Activated T-helper 1 cell treated with anti-CD3 and anti-CD28 coated beads, Interleukin-12 subunit alpha, Interleukin-12 subunit beta, Interleukin-2, Interleukin-4 antibody, amounts not matched to agents 30 ng/mL and 10 ng/mL and 1 ng/mL, durations not matched to agents 14 hours and 24 hours and 36 hours (primary cell): ENCODE measurements around the gene RBM19. TPM values are rescaled to one million over a fixed set of nuclear protein-coding genes. Genes with fewer than 3 reads are reported as not detected.

Source experiments
- DNase-seq: peaks from one replicate; pipeline ENCODE4 v3.0.0; 2021; ENCODE audit warnings: low spot score
- H3K27ac Mint-ChIP-seq: one replicate; pipeline ENCODE4 v1.8.0; 2021; ENCODE audit warnings: mild to moderate bottlenecking, mixed read lengths
- H3K27me3 Mint-ChIP-seq: one replicate; pipeline ENCODE4 v1.8.0; 2022; ENCODE audit warnings: mild to moderate bottlenecking, moderate library complexity, mixed read lengths; ENCODE audit not compliant: insufficient read depth
- H3K36me3 Mint-ChIP-seq: one replicate; pipeline ENCODE4 v1.8.0; 2021; ENCODE audit warnings: low read depth, mixed read lengths
- H3K4me1 Mint-ChIP-seq: one replicate; pipeline ENCODE4 v1.8.0; 2021; ENCODE audit warnings: low read depth, mixed read lengths
- H3K4me3 Mint-ChIP-seq: one replicate; pipeline ENCODE4 v1.8.0; 2021; ENCODE audit warnings: mild to moderate bottlenecking, moderate library complexity, mixed read lengths
- H3K9me3 Mint-ChIP-seq: one replicate; pipeline ENCODE4 v1.8.0; 2021; ENCODE audit warnings: mixed read lengths
- intact Hi-C: fragments of 100-400 bp; cut with micrococcal nuclease; formaldehyde crosslinking; loops from one replicate; pipeline ENCODE4 v1.15.1; 2024
- total RNA-seq: library from RNA; stranded (reverse); gene quantifications from 2 replicates; pipeline ENCODE4 v1.2.3, GENCODE V29; 2022

Gene RBM19
- total RNA-seq, 1 donor from 2014 or later, result 102 TPM

DNA sequence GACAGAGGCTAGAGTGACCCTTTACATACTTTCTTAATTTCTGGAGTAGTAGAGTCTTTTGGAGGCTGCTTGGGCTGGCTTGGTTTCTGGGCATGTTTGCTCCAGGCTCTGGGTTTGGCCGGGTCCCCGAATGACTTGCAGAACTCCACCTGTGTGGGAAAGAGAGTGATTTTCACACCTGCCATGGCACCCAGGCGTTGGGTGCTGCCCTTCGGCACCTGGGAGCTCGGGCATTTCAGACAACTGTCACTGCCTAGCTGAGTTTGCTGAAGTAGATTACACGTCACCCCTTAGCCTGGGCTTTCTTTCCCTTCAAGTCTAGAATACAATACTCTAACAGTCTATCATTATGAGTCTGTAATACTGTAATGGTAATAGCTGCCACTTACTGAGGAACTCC, 6.1 kb downstream of the RBM19 start:
- Mint-ChIP-seq H3K27ac (peak overlapping the region; percentile 84), H3K4me1 (peaks cover 40% of the 10 kb centered on the region), H3K36me3 (peaks cover 68% of the 10 kb centered on the region)

DNA sequence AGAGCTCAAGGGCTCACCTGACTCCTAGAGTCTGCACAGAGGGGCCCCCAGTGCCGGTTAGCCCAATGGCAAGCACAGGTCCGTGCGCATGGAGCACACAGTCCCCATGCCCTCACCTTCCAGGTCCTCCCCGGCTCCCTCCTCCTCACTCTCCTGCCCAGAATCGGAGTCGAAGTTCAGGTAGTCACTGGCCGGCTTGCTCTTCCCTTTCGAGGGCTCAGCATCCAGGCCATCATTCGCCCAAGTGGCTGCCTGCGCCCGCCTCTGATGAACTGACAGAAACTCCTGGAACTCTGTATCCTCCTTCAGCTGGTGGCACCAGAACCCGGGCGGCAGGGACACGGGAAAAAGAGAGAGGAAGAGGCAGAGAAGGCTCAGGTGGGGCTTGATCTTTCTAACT, 7.0 kb downstream of the RBM19 start:
- DNase-seq, result no peak
- intact Hi-C loops, result no loop called here
- peaks cover 30% of the 10 kb centered on the region for H3K4me1 Mint-ChIP-seq
- H3K27me3 Mint-ChIP-seq, result no peaks in the 10 kb centered on the region
- H3K27ac Mint-ChIP-seq, result no peak overlapping the region
- H3K4me3 Mint-ChIP-seq, result no peak overlapping the region
- peaks cover 71% of the 10 kb centered on the region for H3K36me3 Mint-ChIP-seq
- H3K9me3 Mint-ChIP-seq, result no peaks in the 10 kb centered on the region

More for the DNA sequence above, 6.1 kb downstream of the RBM19 start:
- Mint-ChIP-seq H3K4me3 (no peak overlapping the region), H3K27me3 (no peaks in the 10 kb centered on the region), H3K9me3 (no peaks in the 10 kb centered on the region)
- no peak for DNase-seq
- intact Hi-C loops, result loop anchor here (10.0 kb wide), 2 partner anchors 775 to 975 kb away; partner anchors contain the start of genes DDX54 and RITA1

DNA sequence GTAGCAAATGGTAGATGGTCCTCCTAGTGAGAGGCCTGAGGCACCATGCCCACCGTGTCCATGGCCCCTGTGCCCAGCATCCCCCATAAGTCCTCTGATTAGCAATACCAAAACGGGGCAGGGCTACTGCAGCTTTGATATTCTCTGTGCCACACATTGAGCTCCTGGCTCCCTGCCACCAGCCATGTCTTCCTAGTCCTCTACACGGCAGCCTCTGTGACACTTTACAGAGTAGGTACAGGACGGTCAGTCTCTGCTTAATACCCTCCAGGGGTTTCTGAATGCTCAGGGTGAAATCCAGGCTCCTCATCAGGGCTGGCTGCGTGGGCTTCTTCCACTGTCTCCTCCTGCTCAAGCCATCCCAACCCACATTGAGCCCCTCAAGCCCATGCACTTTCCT, 8.0 kb downstream of the RBM19 start:
- DNase-seq, result no peak
- Mint-ChIP-seq H3K36me3 (peaks cover 68% of the 10 kb centered on the region), H3K4me3 (no peak overlapping the region), H3K4me1 (peaks cover 20% of the 10 kb centered on the region), H3K9me3 (no peaks in the 10 kb centered on the region), H3K27ac (no peak overlapping the region), H3K27me3 (no peaks in the 10 kb centered on the region)
- intact Hi-C loops, result no loop called here

DNA sequence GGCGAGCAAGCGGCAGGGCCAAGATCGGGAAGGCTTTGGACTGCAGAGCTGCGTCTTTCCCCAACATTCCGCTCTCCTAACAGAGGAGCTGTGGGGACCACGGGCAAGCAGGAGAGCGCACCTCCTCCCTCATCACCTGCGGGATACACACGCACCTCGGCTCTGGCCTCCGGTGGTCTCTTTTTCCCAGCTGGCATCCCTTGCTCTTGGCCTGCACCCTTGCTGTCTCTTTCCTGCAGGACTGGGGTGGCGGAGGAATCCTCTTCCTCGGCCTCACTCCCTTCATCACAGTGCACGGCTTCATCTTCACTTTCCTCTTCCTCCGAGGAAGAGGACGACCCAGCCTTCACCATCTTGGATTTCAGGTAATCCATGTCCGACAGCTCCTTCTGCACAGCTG, 8.5 kb downstream of the RBM19 start:
- intact Hi-C loops, result no loop called here
- Mint-ChIP-seq H3K27me3 (no peaks in the 10 kb centered on the region), H3K4me1 (peaks cover 16% of the 10 kb centered on the region), H3K9me3 (no peaks in the 10 kb centered on the region), H3K4me3 (no peak overlapping the region), H3K27ac (no peak overlapping the region), H3K36me3 (peaks cover 66% of the 10 kb centered on the region)
- no peak for DNase-seq

DNA sequence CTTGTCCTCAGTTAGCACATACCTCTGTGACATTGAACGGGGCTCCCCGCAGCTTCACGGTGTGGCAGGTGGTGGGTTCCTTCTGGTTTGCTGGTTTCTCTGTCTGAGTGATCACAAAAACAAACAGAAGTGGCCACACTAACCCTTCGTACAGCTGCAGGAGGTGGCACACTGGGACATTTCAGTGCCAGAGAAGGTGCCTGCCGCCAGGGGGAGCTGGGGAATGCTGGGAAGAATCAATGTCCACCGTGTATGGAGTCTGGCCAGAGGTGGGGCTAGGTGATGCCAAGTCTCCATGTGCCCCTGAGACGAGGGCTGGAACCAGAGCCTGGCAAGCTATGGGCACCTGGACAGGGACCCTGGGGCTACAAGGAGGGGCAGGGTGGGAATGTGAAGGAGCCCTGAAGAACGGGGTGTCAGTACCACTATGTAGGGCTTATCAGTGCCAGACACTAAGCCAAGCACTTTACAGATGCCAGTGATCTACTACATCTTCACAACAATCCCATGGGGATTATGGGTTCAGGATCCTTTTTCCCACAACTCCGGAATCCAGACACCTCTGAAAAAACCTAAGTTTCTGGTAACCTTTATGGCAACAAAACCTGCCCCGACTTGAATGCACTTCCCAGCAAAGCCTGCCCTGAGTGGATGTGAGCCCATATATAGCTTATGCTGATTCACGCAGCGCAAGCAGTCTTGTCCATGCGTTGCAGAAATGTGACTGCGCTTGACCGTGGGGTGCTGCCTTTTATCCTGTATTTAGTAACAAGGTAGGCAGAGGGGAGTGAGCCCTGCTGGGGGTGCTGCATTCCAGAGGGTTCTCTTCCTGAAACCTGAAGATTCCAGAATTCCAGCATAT, 10.8 kb downstream of the RBM19 start:
- Mint-ChIP-seq H3K4me1 (no peaks in the 10 kb centered on the region), H3K4me3 (no peak overlapping the region), H3K36me3 (peaks cover 51% of the 10 kb centered on the region), H3K9me3 (no peaks in the 10 kb centered on the region), H3K27me3 (no peaks in the 10 kb centered on the region), H3K27ac (no peak overlapping the region)
- intact Hi-C loops, result no loop called here
- DNase-seq, result no peak

DNA sequence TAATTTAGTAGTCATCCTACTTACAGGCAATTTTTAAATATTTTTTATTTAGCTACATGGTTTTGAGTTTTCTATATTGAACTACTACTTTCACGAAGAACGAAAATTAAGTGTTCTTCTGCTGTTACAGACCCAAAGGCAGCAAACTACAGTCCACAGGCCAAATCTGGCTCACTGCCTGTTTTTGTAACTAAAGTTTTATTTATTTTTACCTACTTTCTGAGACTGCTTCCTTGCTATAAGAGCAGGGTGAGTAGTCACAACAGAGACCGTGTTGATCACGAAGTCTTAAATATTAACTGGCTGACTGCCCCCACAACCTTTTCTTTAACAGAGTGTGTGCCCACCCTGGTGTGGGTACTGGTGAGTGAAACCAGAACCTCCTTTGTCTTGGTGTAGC, 11.6 kb downstream of the RBM19 start:
- intact Hi-C loops, result no loop called here
- no peaks in the 10 kb centered on the region for H3K9me3 Mint-ChIP-seq
- no peak for DNase-seq
- H3K27me3 Mint-ChIP-seq, result no peaks in the 10 kb centered on the region
- H3K4me1 Mint-ChIP-seq, result no peaks in the 10 kb centered on the region
- H3K36me3 Mint-ChIP-seq, result peaks cover 47% of the 10 kb centered on the region
- no peak overlapping the region for H3K27ac Mint-ChIP-seq
- H3K4me3 Mint-ChIP-seq, result no peak overlapping the region

DNA sequence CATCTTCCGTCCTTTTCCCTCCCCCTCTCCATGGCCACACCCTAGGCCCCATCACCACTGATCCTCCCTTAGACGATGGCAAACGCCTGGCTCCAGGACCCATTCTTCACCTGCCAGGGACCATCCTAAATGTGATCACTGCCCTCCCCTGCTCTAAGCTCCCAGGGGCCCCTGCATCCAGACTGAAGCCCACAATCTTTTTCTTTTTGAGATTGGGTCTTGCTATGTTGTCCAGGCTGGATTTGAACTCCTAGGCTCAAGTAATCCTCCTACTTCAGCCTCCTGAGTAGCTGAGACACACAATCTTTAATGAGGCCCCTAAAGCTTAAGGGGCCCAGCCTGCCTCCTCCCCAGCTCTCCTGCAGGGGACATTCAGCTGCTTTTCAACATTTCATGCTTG, 15.3 kb downstream of the RBM19 start:
- no peak overlapping the region for H3K27ac Mint-ChIP-seq
- no peaks in the 10 kb centered on the region for H3K4me1 Mint-ChIP-seq
- H3K9me3 Mint-ChIP-seq, result no peaks in the 10 kb centered on the region
- no peak for DNase-seq
- no peaks in the 10 kb centered on the region for H3K27me3 Mint-ChIP-seq
- no peak overlapping the region for H3K4me3 Mint-ChIP-seq
- H3K36me3 Mint-ChIP-seq, result peaks cover 51% of the 10 kb centered on the region
- intact Hi-C loops, result no loop called here

DNA sequence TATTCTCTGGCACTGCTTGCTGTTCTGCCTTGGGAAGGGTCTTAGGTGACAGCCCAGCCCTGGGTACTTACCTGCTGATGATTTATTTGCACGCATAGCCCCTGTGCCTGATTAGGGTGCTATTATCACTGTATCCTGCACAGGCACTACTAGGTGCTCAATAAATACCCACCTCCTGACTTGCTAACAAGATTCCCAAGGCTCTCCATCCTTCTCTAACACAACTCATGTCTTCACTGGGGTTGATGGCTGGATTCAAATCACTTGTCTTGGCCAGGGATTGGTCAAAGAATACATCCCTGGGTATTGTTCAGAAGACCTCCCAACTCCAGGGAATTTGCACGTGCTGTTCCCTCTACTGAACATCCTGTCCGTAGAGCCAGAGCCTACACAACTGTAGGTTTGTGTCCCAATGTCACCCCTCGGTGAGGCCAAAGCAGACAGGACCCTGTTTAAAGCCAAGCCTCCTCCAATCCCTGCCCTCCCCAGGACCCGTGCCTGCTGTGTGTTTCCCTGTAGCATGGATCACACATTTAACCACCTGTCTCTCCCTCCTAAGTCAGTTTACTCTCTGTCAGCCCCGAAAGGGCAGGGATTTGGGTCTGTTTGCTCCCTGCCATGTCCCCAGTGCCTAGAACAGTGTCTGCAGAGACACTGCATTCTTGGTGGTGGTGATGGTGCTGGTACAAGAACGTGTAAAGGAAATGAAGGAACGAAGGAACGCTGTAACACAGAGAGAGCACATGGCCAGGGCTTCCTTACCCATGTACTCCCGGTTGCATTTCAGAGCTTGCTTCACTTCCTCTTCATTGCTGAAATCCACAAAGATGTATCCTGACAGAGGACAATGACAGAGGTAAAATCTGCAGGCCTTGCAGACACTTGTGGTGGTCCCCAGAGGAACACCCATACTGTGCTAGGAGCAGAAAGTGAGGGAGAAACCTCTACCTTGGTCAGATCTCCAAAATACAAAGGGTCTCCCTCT, 16.5 kb downstream of the RBM19 start:
- no peaks in the 10 kb centered on the region for H3K4me1 Mint-ChIP-seq
- H3K27ac Mint-ChIP-seq, result no peak overlapping the region
- no peaks in the 10 kb centered on the region for H3K27me3 Mint-ChIP-seq
- H3K4me3 Mint-ChIP-seq, result no peak overlapping the region
- H3K36me3 Mint-ChIP-seq, result peaks cover 49% of the 10 kb centered on the region
- intact Hi-C loops, result no loop called here
- no peaks in the 10 kb centered on the region for H3K9me3 Mint-ChIP-seq
- no peak for DNase-seq

DNA sequence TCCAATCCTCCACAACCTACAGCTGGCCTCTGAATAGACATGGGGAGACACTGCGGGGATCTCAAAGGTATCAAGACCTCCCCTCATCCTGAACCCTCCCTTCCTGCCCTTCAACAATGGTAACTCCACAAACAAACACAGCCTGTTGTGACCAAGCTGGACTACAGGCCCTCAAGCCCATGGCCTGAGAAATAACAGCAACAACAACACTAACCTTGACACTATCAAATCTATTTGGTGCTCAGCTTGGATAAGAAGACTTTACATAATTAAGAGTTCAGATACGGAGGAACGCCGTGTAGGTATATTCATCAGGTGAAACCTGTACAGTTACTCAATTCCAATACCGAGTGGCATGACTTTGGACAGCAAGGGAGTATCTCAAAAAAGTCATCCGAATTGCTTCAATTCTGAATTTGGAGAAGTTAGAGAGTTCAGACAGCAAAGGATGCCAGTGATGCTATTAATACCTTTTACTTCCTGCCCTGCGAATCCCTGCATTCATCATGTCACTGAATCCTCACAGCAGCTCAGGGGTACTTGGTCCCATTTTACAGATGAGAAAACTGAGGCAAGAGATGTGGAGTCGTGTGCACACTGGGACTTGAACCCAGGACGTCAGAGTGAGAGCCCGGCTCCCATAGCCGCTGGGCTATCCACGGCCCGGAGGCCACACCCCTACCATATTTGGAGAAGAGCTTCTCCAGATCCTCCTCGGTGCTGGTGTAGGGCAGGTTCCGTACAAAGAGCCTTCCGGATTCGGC, 17.8 kb downstream of the RBM19 start:
- intact Hi-C loops, result no loop called here
- Mint-ChIP-seq H3K9me3 (no peaks in the 10 kb centered on the region), H3K4me3 (no peak overlapping the region), H3K27ac (no peak overlapping the region), H3K36me3 (peaks cover 45% of the 10 kb centered on the region), H3K27me3 (no peaks in the 10 kb centered on the region), H3K4me1 (no peaks in the 10 kb centered on the region)
- DNase-seq, result no peak

DNA sequence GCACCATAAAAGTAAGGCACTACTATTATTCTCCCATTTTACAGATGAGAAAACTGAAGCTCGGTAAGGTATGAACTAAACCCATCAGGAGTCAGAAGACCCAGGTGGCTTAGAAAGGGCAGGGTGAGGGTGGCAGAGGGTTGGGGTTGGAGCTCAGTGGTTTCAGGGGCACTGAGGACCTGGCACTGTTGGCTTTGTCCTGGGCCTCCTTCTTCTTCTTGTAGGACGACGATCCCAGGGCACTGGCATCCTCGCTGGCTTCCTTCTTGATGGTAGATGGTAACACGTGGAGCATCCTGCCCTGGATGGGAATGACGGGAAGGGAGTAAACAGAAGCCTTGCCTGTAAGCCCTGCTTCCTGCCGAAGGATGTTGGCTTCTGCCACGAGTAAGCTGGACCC, 19.9 kb downstream of the RBM19 start:
- no peak for DNase-seq
- Mint-ChIP-seq H3K9me3 (no peaks in the 10 kb centered on the region), H3K27me3 (no peaks in the 10 kb centered on the region), H3K4me1 (no peaks in the 10 kb centered on the region), H3K4me3 (no peak overlapping the region), H3K27ac (no peak overlapping the region), H3K36me3 (peaks cover 53% of the 10 kb centered on the region)
- intact Hi-C loops, result no loop called here

DNA sequence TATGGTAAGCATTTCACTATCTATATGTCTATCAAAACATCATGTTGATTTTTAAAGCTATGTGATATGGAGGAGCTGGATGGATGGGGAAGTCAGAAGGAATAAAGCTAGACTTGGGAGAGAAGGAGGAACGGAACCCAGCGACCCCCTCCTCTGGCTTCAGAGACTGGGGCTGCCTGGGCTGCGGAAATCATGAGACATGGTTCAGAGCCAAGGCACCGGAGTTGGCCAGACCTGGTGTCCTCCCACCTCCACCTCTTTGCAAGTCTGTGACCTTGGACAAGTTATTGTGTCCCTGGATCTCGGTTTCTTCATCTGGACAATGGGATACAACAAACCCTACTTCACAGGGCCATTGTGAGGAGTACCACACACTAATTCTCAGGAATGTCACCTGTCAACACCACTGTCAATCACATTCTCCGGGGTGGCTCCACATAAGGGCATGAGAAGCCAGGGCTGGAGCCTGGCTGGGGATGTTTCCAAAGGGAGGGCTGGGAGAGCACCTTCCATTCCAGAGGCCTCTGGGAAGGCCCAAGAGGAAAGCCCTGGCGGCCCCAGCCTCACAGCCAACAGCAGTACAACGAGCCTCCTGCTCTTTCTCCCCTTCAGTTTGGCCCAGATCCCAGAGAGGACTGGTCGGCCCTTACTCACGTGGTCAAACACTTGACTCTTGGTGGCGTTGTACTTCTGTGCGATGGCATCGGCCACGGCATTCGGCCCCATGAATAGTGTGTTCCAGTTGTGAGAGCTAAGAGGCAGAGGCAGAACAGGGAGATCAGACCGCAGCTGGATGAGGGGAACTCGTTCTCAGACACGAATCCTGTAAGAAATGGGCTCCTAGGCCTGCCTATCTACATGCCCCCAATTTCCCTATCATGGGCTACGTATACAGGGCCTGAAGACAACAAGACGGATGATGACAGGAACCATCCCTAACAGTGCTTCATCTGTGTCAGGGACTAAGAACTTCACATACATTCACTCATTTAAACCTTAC, 20.7 kb downstream of the RBM19 start:
- Mint-ChIP-seq H3K27me3 (no peaks in the 10 kb centered on the region), H3K36me3 (peaks cover 57% of the 10 kb centered on the region), H3K9me3 (no peaks in the 10 kb centered on the region), H3K4me3 (no peak overlapping the region), H3K4me1 (no peaks in the 10 kb centered on the region), H3K27ac (no peak overlapping the region)
- no peak for DNase-seq
- intact Hi-C loops, result no loop called here

DNA sequence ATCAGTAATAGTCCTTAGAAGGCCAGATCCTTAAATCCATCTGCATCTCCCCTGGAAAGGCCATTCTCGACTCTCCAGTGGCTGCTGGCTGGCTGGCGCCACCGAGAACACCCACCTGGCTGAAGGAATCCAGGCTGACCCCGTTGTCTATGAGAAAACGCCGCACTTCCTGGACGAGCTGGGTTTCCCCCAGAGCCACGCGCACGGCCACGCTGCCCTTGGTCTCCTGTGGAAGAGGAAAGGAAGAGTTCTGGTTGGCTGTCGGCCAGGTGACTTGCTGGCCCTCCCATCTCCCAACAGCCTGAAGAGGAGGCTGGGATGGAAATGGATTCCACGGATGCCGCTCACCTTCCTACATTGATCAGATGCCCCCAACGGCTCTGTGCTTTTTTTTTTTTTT, 23.9 kb downstream of the RBM19 start:
- H3K4me3 Mint-ChIP-seq, result no peak overlapping the region
- H3K36me3 Mint-ChIP-seq, result peaks cover 51% of the 10 kb centered on the region
- no peaks in the 10 kb centered on the region for H3K9me3 Mint-ChIP-seq
- no peaks in the 10 kb centered on the region for H3K27me3 Mint-ChIP-seq
- no peak for DNase-seq
- no peaks in the 10 kb centered on the region for H3K4me1 Mint-ChIP-seq
- intact Hi-C loops, result no loop called here
- no peak overlapping the region for H3K27ac Mint-ChIP-seq
